OCI-LY3 (cell line): Measurements from ENCODE around the gene RNF168.
"Not testable (repeated sequence)": the region's sequence is repeated elsewhere in the genome, so short reads cannot be mapped to it uniquely, and the experiment has no call there.

Source experiments
- H2AFZ ChIP-seq: fragments of 200-600, 300-600 bp; shearing (Covaris generic); 2 replicates; pipeline ENCODE4 v1.6.0; 2014; ENCODE audit warnings: antibody characterized with exemption, low read depth, low read length
- H3K27ac ChIP-seq: fragments of 200-600, 300-600 bp; sonication (generic); 2 replicates; pipeline ENCODE4 v1.5.1; 2014; ENCODE audit warnings: mild to moderate bottlenecking, low read length, moderate library complexity, mixed read lengths
- H3K27me3 ChIP-seq: fragments of 200-600, 300-600 bp; sonication (generic); 2 replicates; pipeline ENCODE4 v1.6.1; 2014; ENCODE audit warnings: low read depth, low read length, mixed read lengths
- H3K36me3 ChIP-seq: fragments of 200-600, 300-600 bp; sonication (generic); replicated peaks from 2 replicates; pipeline ENCODE3; 2014; ENCODE audit warnings: low read depth, low read length, mixed read lengths
- H3K4me1 ChIP-seq: fragments of 300-600, 200-600 bp; sonication (generic); 2 replicates; pipeline ENCODE4 v1.6.1; 2014; ENCODE audit warnings: low read length, mixed read lengths
- H3K4me2 ChIP-seq: fragments of 200-600, 300-600 bp; sonication (generic); 2 replicates; pipeline ENCODE4 v1.6.1; 2014; ENCODE audit warnings: low read length, mixed read lengths
- H3K4me3 ChIP-seq: fragments of 300-600, 200-600 bp; sonication (generic); 2 replicates; pipeline ENCODE4 v1.5.1; 2014; ENCODE audit warnings: antibody characterized with exemption, mild to moderate bottlenecking, low read length, moderate library complexity
- H3K79me2 ChIP-seq: fragments of 300-600, 200-600 bp; shearing (Covaris generic); 2 replicates; pipeline ENCODE4 v1.6.1; 2014; ENCODE audit warnings: mild to moderate bottlenecking, low read length, mixed read lengths
- H3K9ac ChIP-seq: fragments of 300-600, 200-600 bp; shearing (Covaris generic); 2 replicates; pipeline ENCODE4 v1.6.0; 2014; ENCODE audit warnings: mild to moderate bottlenecking, low read length, moderate library complexity
- H3K9me3 ChIP-seq: fragments of 200-600, 300-600 bp; shearing (Covaris generic); 2 replicates; pipeline ENCODE4 v1.6.1; 2014; ENCODE audit warnings: low read length, mixed read lengths; ENCODE audit not compliant: insufficient read depth
- H4K20me1 ChIP-seq: fragments of 200-600, 300-600 bp; sonication (generic); 2 replicates; pipeline ENCODE4 v1.6.1; 2016; ENCODE audit warnings: low read length, mixed read lengths; ENCODE audit not compliant: insufficient read depth
- CTCF ChIP-seq: fragments of 200-600, 300-600 bp; sonication (generic); IDR thresholded peaks from 2 replicates; pipeline ENCODE4 v1.5.1; 2014; ENCODE audit warnings: antibody characterized with exemption, low read length, low read depth
- EZH2phosphoT487 ChIP-seq: fragments of 200-600 bp; shearing (Covaris generic); IDR thresholded peaks from 2 replicates; pipeline ENCODE4 v1.6.1; 2018; ENCODE audit warnings: antibody characterized with exemption, mixed run types, low read depth

RNF168 gene

GRCh38 chr3:196514350-196514716 is 10.8 kb upstream of the RNF168 start:
- 0 out of 2 replicates have a peak, but pooled peaks cover 2% of the 10 kb centered on the region for H3K27me3 ChIP-seq
- no peaks in the 10 kb centered on the region for H3K9me3 ChIP-seq
- H3K4me2 ChIP-seq = no peak overlapping the region
- H3K79me2 ChIP-seq = no peaks in the 10 kb centered on the region
- no peaks in the 10 kb centered on the region for H3K36me3 ChIP-seq
- no peaks in the 10 kb centered on the region for H4K20me1 ChIP-seq
- H3K27ac ChIP-seq = no peak overlapping the region
- H2AFZ ChIP-seq = no peak overlapping the region
- H3K4me1 ChIP-seq = peaks cover 17% of the 10 kb centered on the region
- no peak overlapping the region for H3K9ac ChIP-seq
- H3K4me3 ChIP-seq = no peak overlapping the region
- TF ChIP-seq EZH2phosphoT487 (no peak), CTCF (no peak)

- Histone ChIP-seq H3K27me3 (0 out of 2 replicates have a peak, but pooled peaks cover 2% of the 10 kb centered on the region), H3K4me2 (no peak overlapping the region), H3K79me2 (no peaks in the 10 kb centered on the region), H3K9me3 (no peaks in the 10 kb centered on the region), H3K27ac (no peak overlapping the region), H3K36me3 (no peaks in the 10 kb centered on the region), H4K20me1 (no peaks in the 10 kb centered on the region), H3K4me3 (no peak overlapping the region), H2AFZ (no peak overlapping the region), H3K9ac (no peak overlapping the region), H3K4me1 (peaks cover 14% of the 10 kb centered on the region)
- TF ChIP-seq CTCF (no peak), EZH2phosphoT487 (no peak)
These were observed 10.3 kb upstream of the RNF168 start for GRCh38 chr3:196513697-196514349.

- H3K4me2 ChIP-seq, H2AFZ ChIP-seq, H4K20me1 ChIP-seq, H3K4me3 ChIP-seq, H3K27me3 ChIP-seq, H3K9me3 ChIP-seq, H3K36me3 ChIP-seq, H3K9ac ChIP-seq, H3K79me2 ChIP-seq, H3K4me1 ChIP-seq, H3K27ac ChIP-seq: not testable (repeated sequence)
These were observed 8.3 kb upstream of the RNF168 start for GRCh38 chr3:196511646-196512425.

- not testable (repeated sequence) for H4K20me1 ChIP-seq, H3K79me2 ChIP-seq, H3K27ac ChIP-seq, H3K4me3 ChIP-seq, H2AFZ ChIP-seq, H3K9me3 ChIP-seq, H3K27me3 ChIP-seq, H3K9ac ChIP-seq, H3K36me3 ChIP-seq, H3K4me2 ChIP-seq, H3K4me1 ChIP-seq
These were observed 7.5 kb upstream of the RNF168 start for GRCh38 chr3:196511108-196511507.

GRCh38 chr3:196506687-196507086 is 3.1 kb upstream of the RNF168 start:
- H3K4me1 ChIP-seq = peaks cover 4% of the 10 kb centered on the region; the same call in 1 of the 2 replicates
- peaks cover under 1% of the 10 kb centered on the region; the same call in 1 of the 2 replicates for H4K20me1 ChIP-seq
- H3K4me2 ChIP-seq = no peak overlapping the region
- H2AFZ ChIP-seq = no peak overlapping the region
- no peaks in the 10 kb centered on the region for H3K27me3 ChIP-seq
- no peak for TF ChIP-seq CTCF
- H3K79me2 ChIP-seq = peaks cover 17% of the 10 kb centered on the region
- H3K9ac ChIP-seq = no peak overlapping the region
- peaks cover 6% of the 10 kb centered on the region for H3K36me3 ChIP-seq
- no peak overlapping the region for H3K4me3 ChIP-seq
- no peak overlapping the region for H3K27ac ChIP-seq
- H3K9me3 ChIP-seq = peaks cover 8% of the 10 kb centered on the region; the same call in 1 of the 2 replicates
